Activated naive CD8-positive, alpha-beta T cell treated with anti-CD3 and anti-CD28 coated beads for 36 hours (primary cell): ENCODE results near the gene BEAN1. TPM values are rescaled to one million over a fixed set of nuclear protein-coding genes. Genes with fewer than 3 reads are reported as not detected.

Source experiments
- DNase-seq: peaks from one replicate; pipeline ENCODE4 v3.0.0; 2021
- H3K27ac Mint-ChIP-seq: one replicate; pipeline ENCODE4 v1.8.0; 2022; ENCODE audit warnings: mild to moderate bottlenecking, moderate library complexity, mixed read lengths
- H3K27me3 Mint-ChIP-seq: one replicate; pipeline ENCODE4 v1.8.0; 2022; ENCODE audit warnings: mild to moderate bottlenecking, mixed read lengths
- H3K36me3 Mint-ChIP-seq: one replicate; pipeline ENCODE4 v1.8.0; 2021; ENCODE audit warnings: mild to moderate bottlenecking, mixed read lengths
- H3K4me1 Mint-ChIP-seq: one replicate; pipeline ENCODE4 v1.8.0; 2021; ENCODE audit warnings: mixed read lengths
- H3K4me3 Mint-ChIP-seq: one replicate; pipeline ENCODE4 v1.8.0; 2022; ENCODE audit warnings: mild to moderate bottlenecking, moderate library complexity, mixed read lengths
- H3K9me3 Mint-ChIP-seq: one replicate; pipeline ENCODE4 v1.8.0; 2022; ENCODE audit warnings: mixed read lengths
- total RNA-seq, 2 experiments: library from RNA; stranded (reverse); gene quantifications; one replicate each; pipeline ENCODE4 v1.2.3, GENCODE V29; 2021

The BEAN1 gene
- total RNA-seq, 2 experiments from 2014 or later: not detected

DNA sequence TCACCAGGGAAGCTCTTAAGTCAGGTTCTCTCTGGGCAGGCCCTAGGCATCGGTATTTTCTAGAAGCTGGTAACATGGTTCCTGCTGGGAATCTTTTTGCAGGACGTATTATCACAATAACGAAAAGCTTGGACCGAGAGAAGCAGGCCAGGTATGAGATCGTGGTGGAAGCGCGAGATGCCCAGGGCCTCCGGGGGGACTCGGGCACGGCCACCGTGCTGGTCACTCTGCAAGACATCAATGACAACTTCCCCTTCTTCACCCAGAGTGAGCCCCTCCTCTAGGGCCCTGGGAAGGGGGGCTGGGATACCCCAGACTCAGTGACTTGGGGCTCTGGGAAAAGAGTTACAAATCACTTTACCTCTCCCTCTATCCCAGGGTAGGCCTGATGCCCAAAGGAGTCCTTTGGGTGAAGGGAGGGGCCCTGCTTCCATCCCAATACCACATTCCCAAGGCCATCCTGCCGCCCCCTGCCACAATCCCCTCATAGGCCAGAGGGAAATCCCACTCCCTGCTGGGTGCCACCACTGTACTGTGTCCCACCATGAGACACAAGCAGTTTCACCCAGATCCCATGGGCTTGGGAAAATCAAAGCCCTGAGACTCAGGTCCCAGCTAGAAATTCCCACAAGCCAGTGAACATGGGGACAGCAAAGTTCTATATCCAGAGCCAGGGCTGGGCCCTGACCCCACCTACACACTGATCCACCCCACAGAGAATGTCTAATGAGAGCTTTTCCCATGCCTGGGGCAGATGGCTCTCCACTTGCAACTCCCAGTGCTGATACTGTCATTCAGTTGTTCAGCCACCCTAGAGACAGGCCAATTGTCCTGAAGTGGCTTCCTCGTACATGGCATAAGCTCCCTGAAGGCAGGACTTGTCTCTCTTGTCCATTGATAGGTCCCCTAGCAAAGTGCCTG is 37.6 kb upstream of the BEAN1 start:
- Mint-ChIP-seq H3K27me3 (peaks cover 5% of the 10 kb centered on the region), H3K36me3 (no peaks in the 10 kb centered on the region), H3K4me1 (no peaks in the 10 kb centered on the region), H3K4me3 (no peak overlapping the region), H3K9me3 (no peaks in the 10 kb centered on the region), H3K27ac (no peak overlapping the region)
- no peak for DNase-seq

DNA sequence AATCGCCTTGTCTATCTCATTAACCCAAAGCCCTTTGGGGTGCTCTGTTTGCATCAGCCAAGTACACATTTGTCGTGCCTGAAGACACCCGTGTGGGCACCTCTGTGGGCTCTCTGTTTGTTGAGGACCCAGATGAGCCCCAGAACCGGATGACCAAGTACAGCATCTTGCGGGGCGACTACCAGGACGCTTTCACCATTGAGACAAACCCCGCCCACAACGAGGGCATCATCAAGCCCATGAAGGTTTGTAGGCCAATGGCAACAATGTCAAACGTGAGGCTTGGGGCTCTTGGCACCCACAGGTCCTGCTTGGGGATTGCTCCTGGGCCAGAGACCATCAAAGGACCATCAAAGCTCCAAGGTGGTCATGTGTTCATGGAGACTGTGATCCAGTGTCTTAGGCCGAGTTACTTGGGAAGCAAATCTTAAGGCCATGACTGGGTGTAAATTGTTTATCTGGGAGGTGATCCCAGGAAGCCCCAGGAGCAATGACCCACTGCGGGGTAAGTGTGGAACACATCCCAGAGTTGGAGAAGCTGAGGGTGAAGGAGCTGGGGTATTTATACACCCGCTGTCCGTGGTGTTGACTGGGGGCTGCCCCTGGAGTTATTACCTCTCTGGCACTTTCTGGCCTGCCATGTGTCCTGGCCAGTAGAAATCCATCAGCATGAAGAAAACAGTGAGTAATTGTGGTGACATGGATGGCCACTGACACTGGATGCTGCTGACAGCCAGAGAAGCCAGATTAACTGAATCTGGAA is 36.6 kb upstream of the BEAN1 start:
- Mint-ChIP-seq H3K27me3 (peaks cover 5% of the 10 kb centered on the region), H3K9me3 (no peaks in the 10 kb centered on the region), H3K36me3 (no peaks in the 10 kb centered on the region), H3K4me1 (no peaks in the 10 kb centered on the region), H3K4me3 (no peak overlapping the region), H3K27ac (no peak overlapping the region)
- no peak for DNase-seq

DNA sequence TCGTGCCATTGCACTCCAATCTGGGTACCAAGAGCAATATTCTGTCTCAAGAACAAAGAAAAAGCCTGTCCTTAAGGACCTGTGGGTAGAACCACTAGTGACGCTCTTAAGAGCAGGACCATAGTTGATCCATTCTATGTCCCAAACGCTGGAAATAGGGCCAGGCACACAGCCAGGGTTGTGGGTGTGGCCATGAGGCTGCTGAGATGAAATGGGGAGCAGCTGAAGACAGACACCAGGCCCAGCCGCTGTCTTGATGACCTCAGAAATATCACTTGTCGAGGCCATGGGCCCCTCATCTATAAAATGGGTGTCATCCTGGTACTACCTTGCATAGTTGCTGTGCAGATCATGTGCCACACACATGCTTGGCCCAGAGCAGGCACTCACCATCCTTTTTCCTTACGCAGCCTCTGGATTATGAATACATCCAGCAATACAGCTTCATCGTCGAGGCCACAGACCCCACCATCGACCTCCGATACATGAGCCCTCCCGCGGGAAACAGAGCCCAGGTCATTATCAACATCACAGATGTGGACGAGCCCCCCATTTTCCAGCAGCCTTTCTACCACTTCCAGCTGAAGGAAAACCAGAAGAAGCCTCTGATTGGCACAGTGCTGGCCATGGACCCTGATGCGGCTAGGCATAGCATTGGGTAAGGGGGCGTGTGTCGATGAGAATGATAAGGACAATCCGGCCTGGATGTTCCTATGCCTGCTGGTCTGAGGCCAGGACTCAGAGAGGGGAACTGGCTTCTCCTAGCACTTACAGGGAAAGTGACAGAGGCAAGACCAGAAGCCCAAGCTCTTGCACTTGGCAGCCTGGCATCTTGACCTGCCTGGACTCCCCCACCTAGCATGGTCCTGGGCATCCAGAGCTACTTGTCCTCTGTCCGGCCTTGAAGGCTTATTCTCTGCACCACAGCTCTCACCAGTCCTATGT is 35.1 kb upstream of the BEAN1 start:
- H3K9me3 Mint-ChIP-seq: no peaks in the 10 kb centered on the region
- H3K27me3 Mint-ChIP-seq: peaks cover 2% of the 10 kb centered on the region
- H3K4me1 Mint-ChIP-seq: no peaks in the 10 kb centered on the region
- DNase-seq: no peak
- H3K36me3 Mint-ChIP-seq: no peaks in the 10 kb centered on the region
- no peak overlapping the region for H3K27ac Mint-ChIP-seq
- H3K4me3 Mint-ChIP-seq: no peak overlapping the region

DNA sequence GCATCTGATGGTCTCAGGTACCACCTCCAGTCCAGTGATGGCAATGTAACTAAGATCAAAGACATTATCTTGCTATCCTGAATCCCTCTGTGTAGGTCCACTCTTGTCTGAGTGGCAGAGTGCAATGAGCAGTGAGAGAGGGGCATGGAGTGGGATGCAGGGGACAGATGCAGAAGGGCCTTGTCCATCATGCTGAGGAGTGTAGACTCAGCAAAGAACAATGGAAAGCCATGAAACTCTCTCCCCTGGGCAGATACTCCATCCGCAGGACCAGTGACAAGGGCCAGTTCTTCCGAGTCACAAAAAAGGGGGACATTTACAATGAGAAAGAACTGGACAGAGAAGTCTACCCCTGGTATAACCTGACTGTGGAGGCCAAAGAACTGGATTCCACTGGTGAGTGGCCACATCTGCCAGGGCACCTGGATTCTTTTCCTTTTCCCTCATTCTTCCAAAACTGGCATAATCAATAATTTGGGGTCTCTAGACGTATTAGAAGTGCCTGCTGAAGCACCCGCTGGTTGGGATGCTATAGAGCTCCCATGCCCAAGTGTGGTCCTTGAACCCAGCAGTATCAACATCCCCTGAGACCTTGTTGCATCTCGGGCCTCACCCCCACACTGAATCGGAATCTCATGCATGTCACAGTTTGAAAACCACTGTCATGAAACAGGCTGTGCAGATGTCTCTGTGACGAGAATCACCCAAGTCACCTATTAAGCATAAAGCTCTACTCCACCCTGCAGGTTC is 31.1 kb upstream of the BEAN1 start:
- no peaks in the 10 kb centered on the region for H3K27me3 Mint-ChIP-seq
- H3K9me3 Mint-ChIP-seq: no peaks in the 10 kb centered on the region
- no peaks in the 10 kb centered on the region for H3K4me1 Mint-ChIP-seq
- no peak for DNase-seq
- no peak overlapping the region for H3K4me3 Mint-ChIP-seq
- H3K36me3 Mint-ChIP-seq: no peaks in the 10 kb centered on the region
- H3K27ac Mint-ChIP-seq: no peak overlapping the region

DNA sequence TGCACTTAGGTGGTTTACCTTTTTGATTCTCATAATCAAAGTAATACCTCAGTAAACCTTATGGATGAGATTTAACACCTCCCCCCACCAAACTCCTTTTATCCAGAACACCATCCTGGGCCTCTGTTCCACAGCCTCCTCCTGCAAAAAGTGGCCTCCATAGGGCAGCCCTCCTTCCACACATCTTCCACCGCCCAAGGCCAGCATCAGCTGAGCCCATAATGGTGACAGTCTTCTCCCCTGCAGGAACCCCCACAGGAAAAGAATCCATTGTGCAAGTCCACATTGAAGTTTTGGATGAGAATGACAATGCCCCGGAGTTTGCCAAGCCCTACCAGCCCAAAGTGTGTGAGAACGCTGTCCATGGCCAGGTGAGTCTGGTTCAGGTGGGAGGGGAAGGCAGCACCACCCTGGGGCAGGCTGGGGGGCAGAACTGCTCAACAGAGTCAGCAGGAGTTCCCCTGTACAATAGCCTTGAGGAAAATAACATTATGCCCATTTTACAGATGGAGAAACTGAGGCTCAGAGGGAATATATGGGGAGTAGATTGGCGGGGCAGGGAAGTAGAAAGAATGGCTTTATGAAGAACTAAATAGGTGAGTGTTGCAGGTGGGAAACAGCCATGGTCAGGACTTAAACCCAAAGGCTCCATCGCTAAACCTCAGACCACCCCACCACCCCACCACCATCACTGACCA is 29.2 kb upstream of the BEAN1 start:
- Mint-ChIP-seq H3K27me3 (no peaks in the 10 kb centered on the region), H3K4me3 (no peak overlapping the region)

DNA sequence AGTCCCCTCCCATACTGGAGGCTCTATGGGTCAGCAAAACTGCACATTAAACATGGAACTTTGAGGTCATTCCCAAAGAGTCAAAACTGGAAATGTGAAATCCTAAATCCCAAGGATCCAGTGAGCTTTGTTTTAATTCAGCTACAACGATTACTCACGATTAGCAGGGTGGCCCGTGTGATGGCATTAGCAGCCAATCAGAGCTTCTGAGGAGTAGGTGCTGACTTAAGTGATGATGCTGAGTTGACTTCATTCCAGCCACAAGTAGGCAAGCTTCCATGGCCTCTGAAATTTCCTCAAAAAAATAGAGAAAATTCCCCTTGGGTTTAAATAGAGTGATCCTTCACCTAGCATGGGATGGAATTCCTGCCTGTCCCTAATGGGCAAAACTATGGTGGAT is 28.1 kb upstream of the BEAN1 start:
- Mint-ChIP-seq H3K36me3 (no peaks in the 10 kb centered on the region), H3K4me1 (no peaks in the 10 kb centered on the region), H3K27ac (no peak overlapping the region), H3K4me3 (no peak overlapping the region), H3K9me3 (no peaks in the 10 kb centered on the region), H3K27me3 (no peaks in the 10 kb centered on the region)
- no peak for DNase-seq

More for the DNA sequence above, 29.2 kb upstream of the BEAN1 start:
- no peaks in the 10 kb centered on the region for H3K4me1 Mint-ChIP-seq
- no peak overlapping the region for H3K27ac Mint-ChIP-seq
- no peaks in the 10 kb centered on the region for H3K9me3 Mint-ChIP-seq
- H3K36me3 Mint-ChIP-seq: no peaks in the 10 kb centered on the region
- no peak for DNase-seq

DNA sequence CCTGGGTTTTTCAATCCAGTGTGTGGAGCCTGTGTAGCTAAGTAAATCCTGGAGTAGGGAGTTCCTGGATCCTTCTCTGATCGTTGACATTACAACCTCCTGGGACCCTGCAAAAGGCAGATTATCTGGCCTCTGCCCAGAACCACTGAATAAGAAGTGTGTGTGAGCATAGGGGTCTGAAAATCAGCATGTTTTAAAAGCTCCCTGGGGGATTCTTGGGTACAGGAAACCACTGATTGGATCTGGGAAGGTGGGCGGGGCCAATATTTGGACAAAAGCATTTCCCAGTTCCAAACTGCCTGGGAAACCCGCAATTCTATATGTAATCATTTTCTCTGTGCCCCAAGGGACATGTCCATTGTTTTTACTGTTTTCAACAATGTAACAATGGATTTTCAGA is 27.2 kb upstream of the BEAN1 start:
- Mint-ChIP-seq H3K4me3 (no peak overlapping the region), H3K27me3 (no peaks in the 10 kb centered on the region), H3K4me1 (no peaks in the 10 kb centered on the region), H3K9me3 (no peaks in the 10 kb centered on the region), H3K36me3 (no peaks in the 10 kb centered on the region), H3K27ac (no peak overlapping the region)
- DNase-seq: no peak

DNA sequence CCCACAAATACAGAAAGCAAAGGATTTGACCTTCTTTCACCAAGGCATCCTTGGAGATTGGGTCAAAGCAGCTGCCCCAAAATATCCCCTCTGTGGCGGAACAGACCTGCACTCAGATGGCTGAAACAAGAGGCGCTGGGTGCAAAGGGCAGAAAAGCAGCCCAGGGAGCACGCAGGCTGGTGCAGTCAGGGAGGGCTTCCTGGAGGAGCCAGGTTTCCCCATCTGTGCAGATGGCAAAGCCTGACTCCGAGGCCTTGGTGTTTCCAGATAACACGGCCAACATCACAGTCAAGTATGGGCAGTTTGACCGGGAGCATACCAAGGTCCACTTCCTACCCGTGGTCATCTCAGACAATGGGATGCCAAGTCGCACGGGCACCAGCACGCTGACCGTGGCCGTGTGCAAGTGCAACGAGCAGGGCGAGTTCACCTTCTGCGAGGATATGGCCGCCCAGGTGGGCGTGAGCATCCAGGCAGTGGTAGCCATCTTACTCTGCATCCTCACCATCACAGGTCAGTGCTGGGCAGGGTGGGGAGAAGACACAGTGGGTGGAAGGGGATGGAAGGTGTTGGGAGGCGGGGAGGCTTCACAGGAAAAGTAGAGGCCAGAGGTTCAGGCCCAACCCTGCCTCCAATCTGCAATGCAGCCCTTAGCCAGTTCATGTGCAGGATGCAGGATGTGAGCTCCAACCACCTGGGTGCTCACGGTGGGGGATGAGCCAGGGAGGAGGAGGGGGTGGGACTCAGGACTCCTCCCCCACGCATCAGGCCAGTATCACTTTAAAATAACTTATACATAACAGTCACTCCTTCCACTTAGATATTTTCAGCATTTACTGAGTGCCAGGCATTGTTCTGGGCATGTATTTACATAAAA is 26.4 kb upstream of the BEAN1 start:
- H3K27me3 Mint-ChIP-seq: peaks cover 5% of the 10 kb centered on the region
- no peak for DNase-seq
- no peaks in the 10 kb centered on the region for H3K4me1 Mint-ChIP-seq
- H3K27ac Mint-ChIP-seq: no peak overlapping the region
- H3K9me3 Mint-ChIP-seq: no peaks in the 10 kb centered on the region
- H3K36me3 Mint-ChIP-seq: no peaks in the 10 kb centered on the region
- H3K4me3 Mint-ChIP-seq: no peak overlapping the region

DNA sequence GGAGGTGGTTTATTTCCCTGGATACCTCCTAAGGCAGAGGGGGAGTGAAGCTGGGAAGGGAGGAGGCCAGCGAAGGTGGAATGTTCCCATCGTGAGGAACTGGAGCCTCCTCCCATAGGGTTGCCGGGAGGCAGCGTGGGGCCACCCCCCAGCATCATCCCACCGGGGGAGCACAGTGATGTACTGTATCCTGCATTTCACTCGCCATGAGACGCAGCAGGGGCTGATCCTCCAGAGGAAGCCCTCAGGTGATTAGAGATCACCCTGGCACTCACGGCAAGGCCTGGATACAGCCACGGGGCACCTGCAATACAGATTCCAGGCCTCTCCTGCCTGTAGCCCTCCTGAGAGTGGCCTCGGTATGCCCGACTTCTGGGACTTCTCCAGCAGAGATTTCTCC is 25.5 kb upstream of the BEAN1 start:
- Mint-ChIP-seq H3K36me3 (no peaks in the 10 kb centered on the region), H3K4me1 (no peaks in the 10 kb centered on the region)

DNA sequence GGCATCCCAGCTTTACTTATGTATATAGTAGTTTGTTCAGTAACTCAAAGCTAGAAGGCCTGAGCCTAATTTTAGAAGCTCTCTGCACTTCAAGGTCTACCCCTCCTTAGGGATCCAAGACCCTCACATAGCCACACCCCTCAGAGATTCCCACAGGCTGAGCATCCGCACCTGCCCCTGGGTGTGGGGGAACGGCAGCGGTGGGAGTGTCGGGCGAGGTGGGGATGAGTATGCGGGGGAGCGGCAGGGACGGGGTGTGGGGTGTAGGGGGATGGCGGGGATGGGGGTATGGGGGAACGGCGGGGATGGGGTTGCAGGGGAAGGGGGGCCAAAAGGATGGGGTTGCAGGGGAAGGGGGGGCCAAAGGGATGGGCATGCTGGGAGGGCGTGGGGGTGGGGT is 24.9 kb upstream of the BEAN1 start:
- DNase-seq: no peak
- no peak overlapping the region for H3K4me3 Mint-ChIP-seq
- H3K27ac Mint-ChIP-seq: no peak overlapping the region
- no peaks in the 10 kb centered on the region for H3K9me3 Mint-ChIP-seq
- H3K27me3 Mint-ChIP-seq: peaks cover 11% of the 10 kb centered on the region
- H3K4me1 Mint-ChIP-seq: peaks cover 3% of the 10 kb centered on the region
- no peaks in the 10 kb centered on the region for H3K36me3 Mint-ChIP-seq

More for the DNA sequence above, 25.5 kb upstream of the BEAN1 start:
- no peaks in the 10 kb centered on the region for H3K9me3 Mint-ChIP-seq
- H3K27ac Mint-ChIP-seq: no peak overlapping the region
- H3K4me3 Mint-ChIP-seq: no peak overlapping the region
- no peak for DNase-seq
- peaks cover 11% of the 10 kb centered on the region for H3K27me3 Mint-ChIP-seq

DNA sequence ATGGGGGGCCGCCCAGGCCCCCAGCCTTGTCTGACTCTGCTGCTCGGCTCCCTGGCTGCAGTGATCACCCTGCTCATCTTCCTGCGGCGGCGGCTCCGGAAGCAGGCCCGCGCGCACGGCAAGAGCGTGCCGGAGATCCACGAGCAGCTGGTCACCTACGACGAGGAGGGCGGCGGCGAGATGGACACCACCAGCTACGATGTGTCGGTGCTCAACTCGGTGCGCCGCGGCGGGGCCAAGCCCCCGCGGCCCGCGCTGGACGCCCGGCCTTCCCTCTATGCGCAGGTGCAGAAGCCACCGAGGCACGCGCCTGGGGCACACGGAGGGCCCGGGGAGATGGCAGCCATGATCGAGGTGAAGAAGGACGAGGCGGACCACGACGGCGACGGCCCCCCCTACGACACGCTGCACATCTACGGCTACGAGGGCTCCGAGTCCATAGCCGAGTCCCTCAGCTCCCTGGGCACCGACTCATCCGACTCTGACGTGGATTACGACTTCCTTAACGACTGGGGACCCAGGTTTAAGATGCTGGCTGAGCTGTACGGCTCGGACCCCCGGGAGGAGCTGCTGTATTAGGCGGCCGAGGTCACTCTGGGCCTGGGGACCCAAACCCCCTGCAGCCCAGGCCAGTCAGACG is 24.4 kb upstream of the BEAN1 start:
- peaks cover 5% of the 10 kb centered on the region for H3K4me1 Mint-ChIP-seq
- H3K27me3 Mint-ChIP-seq: peaks cover 11% of the 10 kb centered on the region
- no peaks in the 10 kb centered on the region for H3K36me3 Mint-ChIP-seq
- no peak overlapping the region for H3K4me3 Mint-ChIP-seq
- H3K9me3 Mint-ChIP-seq: no peaks in the 10 kb centered on the region
- no peak overlapping the region for H3K27ac Mint-ChIP-seq
- DNase-seq: no peak

DNA sequence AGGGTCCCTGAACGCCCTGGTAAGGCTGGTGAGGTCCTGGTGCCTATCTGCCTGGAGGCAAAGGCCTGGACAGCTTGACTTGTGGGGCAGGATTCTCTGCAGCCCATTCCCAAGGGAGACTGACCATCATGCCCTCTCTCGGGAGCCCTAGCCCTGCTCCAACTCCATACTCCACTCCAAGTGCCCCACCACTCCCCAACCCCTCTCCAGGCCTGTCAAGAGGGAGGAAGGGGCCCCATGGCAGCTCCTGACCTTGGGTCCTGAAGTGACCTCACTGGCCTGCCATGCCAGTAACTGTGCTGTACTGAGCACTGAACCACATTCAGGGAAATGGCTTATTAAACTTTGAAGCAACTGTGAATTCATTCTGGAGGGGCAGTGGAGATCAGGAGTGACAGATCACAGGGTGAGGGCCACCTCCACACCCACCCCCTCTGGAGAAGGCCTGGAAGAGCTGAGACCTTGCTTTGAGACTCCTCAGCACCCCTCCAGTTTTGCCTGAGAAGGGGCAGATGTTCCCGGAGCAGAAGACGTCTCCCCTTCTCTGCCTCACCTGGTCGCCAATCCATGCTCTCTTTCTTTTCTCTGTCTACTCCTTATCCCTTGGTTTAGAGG is 23.5 kb upstream of the BEAN1 start:
- no peaks in the 10 kb centered on the region for H3K36me3 Mint-ChIP-seq
- no peak overlapping the region for H3K27ac Mint-ChIP-seq
- peaks cover 11% of the 10 kb centered on the region for H3K27me3 Mint-ChIP-seq
- H3K4me3 Mint-ChIP-seq: no peak overlapping the region
- H3K9me3 Mint-ChIP-seq: no peaks in the 10 kb centered on the region
- H3K4me1 Mint-ChIP-seq: peaks cover 14% of the 10 kb centered on the region
- DNase-seq: no peak
